IPS-NIHi7 (cell line): ENCODE measurements around the gene CFAP126.
A peak's percentile ranks its signal among the peaks of the same experiment; 100 is the strongest.
"Not testable (repeated sequence)": the region's sequence is repeated elsewhere in the genome, so short reads cannot be mapped to it uniquely, and the experiment has no call there.

Experiments used
- DNase-seq: peaks from one replicate; pipeline ENCODE4 v3.0.0; 2012; ENCODE audit warnings: mixed read lengths; ENCODE audit errors: extremely low spot score

CFAP126 gene

GRCh38 chr1:161381707-161382106, 14.0 kb upstream of the CFAP126 start:
- no peak for DNase-seq

GRCh38 chr1:161379071-161379470, 11.4 kb upstream of the CFAP126 start:
- DNase-seq, result peak; percentile 21

GRCh38 chr1:161378014-161378413, 10.3 kb upstream of the CFAP126 start:
- no peak for DNase-seq

- no peak for DNase-seq
Observed at GRCh38 chr1:161374373-161374772, 6.7 kb upstream of the CFAP126 start.

- DNase-seq, result no peak
Observed at GRCh38 chr1:161373442-161373841, 5.8 kb upstream of the CFAP126 start.

- no peak for DNase-seq
Observed at GRCh38 chr1:161365207-161365606, 2.5 kb downstream of the CFAP126 start.

GRCh38 chr1:161364332-161364731, 3.3 kb downstream of the CFAP126 start:
- no peak for DNase-seq

GRCh38 chr1:161359291-161359690, 8.4 kb downstream of the CFAP126 start:
- no peak for DNase-seq

GRCh38 chr1:161357073-161357472, 10.6 kb downstream of the CFAP126 start:
- no peak for DNase-seq

- DNase-seq, result no peak
Observed at GRCh38 chr1:161351482-161351881, 16.2 kb downstream of the CFAP126 start.

GRCh38 chr1:161350671-161351070, 17.0 kb downstream of the CFAP126 start:
- DNase-seq, result no peak

GRCh38 chr1:161342821-161343220, 24.9 kb downstream of the CFAP126 start:
- no peak for DNase-seq

GRCh38 chr1:161342177-161342576, 25.5 kb downstream of the CFAP126 start:
- no peak for DNase-seq

GRCh38 chr1:161335796-161336195, 31.9 kb downstream of the CFAP126 start:
- DNase-seq, result no peak

GRCh38 chr1:161333166-161333565, 34.5 kb downstream of the CFAP126 start:
- no peak for DNase-seq

GRCh38 chr1:161330346-161330745, 37.3 kb downstream of the CFAP126 start:
- no peak for DNase-seq

- no peak for DNase-seq
Observed at GRCh38 chr1:161324020-161324419, 43.7 kb downstream of the CFAP126 start.

GRCh38 chr1:161315841-161316674, 51.6 kb downstream of the CFAP126 start:
- DNase-seq, result not testable (repeated sequence)
